Sigmoid colon (tissue), 7 donors: Measurements from ENCODE around the gene TTLL10. TPM values are rescaled to one million over a fixed set of nuclear protein-coding genes. Genes with fewer than 3 reads are reported as not detected.
"Not testable (repeated sequence)": the region's sequence is repeated elsewhere in the genome, so short reads cannot be mapped to it uniquely, and the experiment has no call there.

Experiments
- DNase-seq: peaks from one replicate; pipeline ENCODE4 v3.0.0-alpha.2; 2019
- H3K27ac ChIP-seq, 4 donors: fragments of 200-600 bp; sonication (generic); one replicate each; pipeline ENCODE4 v1.5.1; 2016 to 2019; ENCODE audit warnings: mild to moderate bottlenecking in 1 of 4
- H3K27me3 ChIP-seq, 3 donors: fragments of 200-600 bp; sonication (generic); one replicate each; pipeline ENCODE4 v1.5.1; 2019; ENCODE audit warnings: mild to moderate bottlenecking in 1 of 3
- H3K36me3 ChIP-seq, 4 donors: fragments of 200-600 bp; sonication (generic); one replicate each; pipeline ENCODE4 v1.5.1; 2016 to 2019
- H3K4me1 ChIP-seq, 4 donors: fragments of 200-600 bp; sonication (generic); one replicate each; pipeline ENCODE4 v1.5.1; 2017 to 2019
- H3K4me3 ChIP-seq, 4 donors: fragments of 200-600 bp; sonication (generic); one replicate each; pipeline ENCODE4 v1.5.1; 2017 to 2019; ENCODE audit warnings: mild to moderate bottlenecking in 2 of 4, moderate library complexity in 1 of 4
- H3K9me3 ChIP-seq, 4 donors: fragments of 200-600 bp in 3 of 4; sonication (generic) in 3 of 4; one replicate each; pipeline versions ENCODE4 v1.5.1 to v1.6.1; 2013 to 2019
- EP300 ChIP-seq, 4 donors: sonication (generic); formaldehyde crosslinking; IDR thresholded peaks; one replicate each; pipeline ENCODE4 v1.6.1; 2017; ENCODE audit warnings: antibody characterized with exemption in 4 of 4
- POLR2A ChIP-seq, 2 donors: fragments of 450-650 bp; IDR thresholded peaks; one replicate each; pipeline ENCODE4 v1.6.1; 2016; ENCODE audit warnings: antibody characterized with exemption in 2 of 2, mild to moderate bottlenecking in 2 of 2, moderate library complexity in 2 of 2
- POLR2AphosphoS5 ChIP-seq, 4 donors: sonication (generic); formaldehyde crosslinking; IDR thresholded peaks; one replicate each; pipeline ENCODE4 v1.6.1; 2017; ENCODE audit warnings: antibody characterized with exemption in 4 of 4
- WGBS, 2 donors: extraction: QIAGEN DNeasy Blood & Tissue Kit; methylation state at CpG; one replicate each; pipeline ENCODE4 v1.1.7; 2013; 5-methylcytosine and 5-hydroxymethylcytosine counted together
- intact Hi-C: fragments of 100-400 bp; cut with DNase I; formaldehyde crosslinking; loops from one replicate; pipeline ENCODE4 v1.15.1; 2023
- polyA plus RNA-seq, 3 donors: library from polyadenylated mRNA; stranded (reverse); fragments of 200-250 nt; gene quantifications; one replicate each; pipeline ENCODE4 v1.2.3, GENCODE V29; 2013
- total RNA-seq, 4 donors: library from RNA; depleted of rRNA; stranded (reverse); fragments of >200 nt; gene quantifications; one replicate each; pipeline ENCODE4 v1.1.0, GENCODE V29; 2016
- TF ChIP-seq, protein P1 (sequence below), 4 experiments: fragments of 450-650 bp in 3 of 4; fragments of 200-600 bp in 1 of 4; IDR thresholded peaks; one replicate each; pipeline ENCODE4 v1.5.1; 2016 to 2019; ENCODE audit warnings: antibody characterized with exemption in 4 of 4, mild to moderate bottlenecking in 3 of 4, moderate library complexity in 2 of 4
- donor health status: healthy with polysubstance abuse.
- donor health status: Bipolar disorder and iron deficiency.
- donor health status: healthy.

TTLL10 gene
- total and polyA plus RNA-seq, 7 donors: 0.46 to 0.70 (median 0.60) TPM; not detected in 4

DNA sequence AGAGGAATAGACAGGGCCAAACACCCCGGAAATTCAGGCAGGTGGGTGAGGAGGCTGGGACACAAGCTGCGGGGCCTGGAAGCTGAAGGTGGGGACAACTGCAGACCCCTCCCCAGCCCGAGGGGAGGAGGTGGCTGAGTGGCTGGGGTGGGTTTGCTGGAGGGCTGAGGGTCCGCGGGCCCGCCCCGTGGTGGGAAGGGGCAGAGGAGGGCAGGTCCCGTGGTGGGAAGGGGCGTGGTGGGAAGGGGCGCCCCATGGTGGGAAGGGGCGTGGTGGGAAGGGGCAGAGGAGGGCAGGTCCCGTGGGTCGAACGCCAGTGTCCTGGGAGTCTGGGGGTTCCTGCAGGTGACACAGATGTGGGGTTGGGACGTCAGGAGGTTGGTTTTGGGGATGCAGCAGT lies 24.3 kb upstream of the TTLL10 start:
- Histone ChIP-seq H3K4me3 (no peak overlapping the region), H3K27me3 (peaks cover 0 to 14% (median 7%) of the 10 kb centered on the region in 3 donors), H3K36me3 (no peaks in the 10 kb centered on the region), H3K27ac (no peak overlapping the region), H3K4me1 (no peaks in the 10 kb centered on the region), H3K9me3 (no peaks in the 10 kb centered on the region)
- DNase-seq: no peak
- WGBS, 2 donors: 52 to 81% methylated on average over 15 of the region's 15 CpGs
- TF ChIP-seq, protein P1, sequence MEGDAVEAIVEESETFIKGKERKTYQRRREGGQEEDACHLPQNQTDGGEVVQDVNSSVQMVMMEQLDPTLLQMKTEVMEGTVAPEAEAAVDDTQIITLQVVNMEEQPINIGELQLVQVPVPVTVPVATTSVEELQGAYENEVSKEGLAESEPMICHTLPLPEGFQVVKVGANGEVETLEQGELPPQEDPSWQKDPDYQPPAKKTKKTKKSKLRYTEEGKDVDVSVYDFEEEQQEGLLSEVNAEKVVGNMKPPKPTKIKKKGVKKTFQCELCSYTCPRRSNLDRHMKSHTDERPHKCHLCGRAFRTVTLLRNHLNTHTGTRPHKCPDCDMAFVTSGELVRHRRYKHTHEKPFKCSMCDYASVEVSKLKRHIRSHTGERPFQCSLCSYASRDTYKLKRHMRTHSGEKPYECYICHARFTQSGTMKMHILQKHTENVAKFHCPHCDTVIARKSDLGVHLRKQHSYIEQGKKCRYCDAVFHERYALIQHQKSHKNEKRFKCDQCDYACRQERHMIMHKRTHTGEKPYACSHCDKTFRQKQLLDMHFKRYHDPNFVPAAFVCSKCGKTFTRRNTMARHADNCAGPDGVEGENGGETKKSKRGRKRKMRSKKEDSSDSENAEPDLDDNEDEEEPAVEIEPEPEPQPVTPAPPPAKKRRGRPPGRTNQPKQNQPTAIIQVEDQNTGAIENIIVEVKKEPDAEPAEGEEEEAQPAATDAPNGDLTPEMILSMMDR (IDR thresholded peaks at IDR 0.05): no peak
- no peak for TF ChIP-seq EP300 (IDR thresholded peaks at IDR 0.05)
- intact Hi-C loops: no loop called here

DNA sequence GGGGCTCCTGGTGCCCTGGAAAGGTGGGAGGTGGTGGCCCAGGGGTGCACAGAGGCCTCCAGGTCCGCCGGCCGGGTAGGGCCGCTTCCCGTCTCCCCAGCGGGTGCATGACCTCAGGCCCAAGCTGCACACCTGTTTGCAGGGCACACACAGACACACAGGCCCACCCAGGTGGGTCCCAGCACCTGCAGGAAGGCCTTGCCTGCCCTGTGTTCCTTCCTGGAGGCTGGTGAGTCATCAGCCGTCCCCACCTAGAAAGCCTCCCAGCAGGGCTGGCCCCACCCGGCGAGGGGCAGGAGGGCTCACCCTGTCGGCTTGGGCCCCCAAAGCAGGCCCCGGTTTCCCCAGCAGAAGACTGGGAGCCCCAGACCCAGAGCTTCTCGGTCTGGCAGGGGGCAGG lies 23.6 kb upstream of the TTLL10 start:
- Histone ChIP-seq H3K36me3 (no peaks in the 10 kb centered on the region), H3K27me3 (peaks cover 0 to 8% (median under 1%) of the 10 kb centered on the region in 3 donors), H3K4me1 (no peaks in the 10 kb centered on the region), H3K4me3 (no peak overlapping the region), H3K9me3 (no peaks in the 10 kb centered on the region), H3K27ac (no peak overlapping the region)
- intact Hi-C loops: no loop called here
- WGBS, 2 donors: 12 to 44% methylated on average over 12 of the region's 12 CpGs
- DNase-seq: no peak
- TF ChIP-seq POLR2A (IDR thresholded peaks at IDR 0.05): no peak
- TF ChIP-seq, protein P1 (IDR thresholded peaks at IDR 0.05): no peak
- no peak for TF ChIP-seq EP300 (IDR thresholded peaks at IDR 0.05)
- TF ChIP-seq POLR2AphosphoS5 (IDR thresholded peaks at IDR 0.05): peak in 1 of 4 donors; percentile 20

- Histone ChIP-seq H3K4me3 (no peak overlapping the region), H3K27ac (no peak overlapping the region), H3K27me3 (no peaks in the 10 kb centered on the region), H3K9me3 (no peaks in the 10 kb centered on the region), H3K36me3 (no peaks in the 10 kb centered on the region), H3K4me1 (no peaks in the 10 kb centered on the region)
- intact Hi-C loops: no loop called here
- TF ChIP-seq POLR2A (IDR thresholded peaks at IDR 0.05) (no peak), EP300 (IDR thresholded peaks at IDR 0.05) (no peak), POLR2AphosphoS5 (IDR thresholded peaks at IDR 0.05) (no peak)
- TF ChIP-seq, protein P1 (IDR thresholded peaks at IDR 0.05): no peak
- no peak for DNase-seq
- 96% methylated on average over 21 of the region's 21 CpGs for WGBS, 2 donors
Observed at GRCh38 chr1:1151306-1151705, 22.4 kb upstream of the TTLL10 start.

- H3K9me3 ChIP-seq, H3K4me3 ChIP-seq, DNase-seq, H3K27ac ChIP-seq, H3K36me3 ChIP-seq, H3K4me1 ChIP-seq, H3K27me3 ChIP-seq, intact Hi-C loops: not testable (repeated sequence)
- WGBS, 2 donors: 83 to 91% methylated on average over 13 of the region's 13 CpGs
Observed at GRCh38 chr1:1152431-1152830, 21.2 kb upstream of the TTLL10 start.

- H3K27ac ChIP-seq, intact Hi-C loops, H3K9me3 ChIP-seq, H3K36me3 ChIP-seq, DNase-seq, H3K4me1 ChIP-seq, H3K27me3 ChIP-seq, H3K4me3 ChIP-seq: not testable (repeated sequence)
- 91% methylated on average over 14 of the region's 14 CpGs for WGBS, 2 donors
Observed at GRCh38 chr1:1153215-1153614, 20.5 kb upstream of the TTLL10 start.

GRCh38 chr1:1153874-1154273 lies 19.8 kb upstream of the TTLL10 start:
- H3K9me3 ChIP-seq: no peaks in the 10 kb centered on the region
- no peaks in the 10 kb centered on the region for H3K36me3 ChIP-seq
- intact Hi-C loops: loop anchor here (2.0 kb wide), 1 partner anchor 31 kb away; no protein-coding TSS in a partner anchor
- DNase-seq: no peak
- peaks cover 0 to 15% (median 12%) of the 10 kb centered on the region in 4 donors for H3K4me1 ChIP-seq
- H3K4me3 ChIP-seq: no peak overlapping the region
- H3K27ac ChIP-seq: no peak overlapping the region
- H3K27me3 ChIP-seq: no peaks in the 10 kb centered on the region
- no peak for TF ChIP-seq POLR2A (IDR thresholded peaks at IDR 0.05)
- TF ChIP-seq EP300 (IDR thresholded peaks at IDR 0.05): no peak
- no peak for TF ChIP-seq POLR2AphosphoS5 (IDR thresholded peaks at IDR 0.05)
- TF ChIP-seq, protein P1 (IDR thresholded peaks at IDR 0.05): no peak
- 50 to 71% methylated on average over 4 of the region's 4 CpGs for WGBS, 2 donors
